Measurements from ENCODE around the gene ENPP4. TPM values are rescaled to one million over a fixed set of nuclear protein-coding genes. Genes with fewer than 3 reads are reported as not detected.

ENPP4 gene
- total and polyA plus RNA-seq, 2 experiments from 2014 or later = 5.8 to 7.5 TPM

- no peaks in the 10 kb centered on the region for H3K9me3 ChIP-seq (ENCODE audit: low read depth)
- H3K36me3 ChIP-seq = no peaks in the 10 kb centered on the region
- H3K27ac ChIP-seq = no peak overlapping the region
- DNase-seq (ENCODE audit: low read depth in 1 of 2, low spot score in 1 of 2) = peak in 1 of 2 donors; percentile 89
- TF ChIP-seq, protein P1, sequence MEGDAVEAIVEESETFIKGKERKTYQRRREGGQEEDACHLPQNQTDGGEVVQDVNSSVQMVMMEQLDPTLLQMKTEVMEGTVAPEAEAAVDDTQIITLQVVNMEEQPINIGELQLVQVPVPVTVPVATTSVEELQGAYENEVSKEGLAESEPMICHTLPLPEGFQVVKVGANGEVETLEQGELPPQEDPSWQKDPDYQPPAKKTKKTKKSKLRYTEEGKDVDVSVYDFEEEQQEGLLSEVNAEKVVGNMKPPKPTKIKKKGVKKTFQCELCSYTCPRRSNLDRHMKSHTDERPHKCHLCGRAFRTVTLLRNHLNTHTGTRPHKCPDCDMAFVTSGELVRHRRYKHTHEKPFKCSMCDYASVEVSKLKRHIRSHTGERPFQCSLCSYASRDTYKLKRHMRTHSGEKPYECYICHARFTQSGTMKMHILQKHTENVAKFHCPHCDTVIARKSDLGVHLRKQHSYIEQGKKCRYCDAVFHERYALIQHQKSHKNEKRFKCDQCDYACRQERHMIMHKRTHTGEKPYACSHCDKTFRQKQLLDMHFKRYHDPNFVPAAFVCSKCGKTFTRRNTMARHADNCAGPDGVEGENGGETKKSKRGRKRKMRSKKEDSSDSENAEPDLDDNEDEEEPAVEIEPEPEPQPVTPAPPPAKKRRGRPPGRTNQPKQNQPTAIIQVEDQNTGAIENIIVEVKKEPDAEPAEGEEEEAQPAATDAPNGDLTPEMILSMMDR (IDR thresholded peaks at IDR 0.05; ENCODE audit: low read depth, low read length) = peak; percentile 22
- H3K4me3 ChIP-seq = no peak overlapping the region
- no peaks in the 10 kb centered on the region for H3K4me1 ChIP-seq (ENCODE audit: low read depth)
- H3K27me3 ChIP-seq = peaks cover 21% of the 10 kb centered on the region
Observed at GRCh38 chr6:46184114-46184513, 54.3 kb downstream of the ENPP4 start.

GRCh38 chr6:46186583-46186982 is 56.8 kb downstream of the ENPP4 start:
- TF ChIP-seq, protein P1 (IDR thresholded peaks at IDR 0.05; ENCODE audit: low read depth, low read length) = no peak
- DNase-seq (ENCODE audit: low read depth in 1 of 2, low spot score in 1 of 2) = no peak

GRCh38 chr6:46189726-46190125 is 59.9 kb downstream of the ENPP4 start:
- Histone ChIP-seq H3K36me3 (no peaks in the 10 kb centered on the region), H3K4me1 (ENCODE audit: low read depth) (peaks cover 16% of the 10 kb centered on the region), H3K27ac (no peak overlapping the region), H3K27me3 (peaks cover 6% of the 10 kb centered on the region), H3K9me3 (ENCODE audit: low read depth) (no peaks in the 10 kb centered on the region), H3K4me3 (no peak overlapping the region)
- TF ChIP-seq, protein P1 (IDR thresholded peaks at IDR 0.05; ENCODE audit: low read depth, low read length) = no peak
- DNase-seq (ENCODE audit: low read depth in 1 of 2, low spot score in 1 of 2) = no peak

More at GRCh38 chr6:46186583-46186982, 56.8 kb downstream of the ENPP4 start:
- H3K27me3 ChIP-seq = peaks cover 7% of the 10 kb centered on the region
- H3K36me3 ChIP-seq = no peaks in the 10 kb centered on the region
- H3K27ac ChIP-seq = no peak overlapping the region
- no peaks in the 10 kb centered on the region for H3K9me3 ChIP-seq (ENCODE audit: low read depth)
- no peak overlapping the region for H3K4me3 ChIP-seq
- peaks cover 16% of the 10 kb centered on the region for H3K4me1 ChIP-seq (ENCODE audit: low read depth)

DNA sequence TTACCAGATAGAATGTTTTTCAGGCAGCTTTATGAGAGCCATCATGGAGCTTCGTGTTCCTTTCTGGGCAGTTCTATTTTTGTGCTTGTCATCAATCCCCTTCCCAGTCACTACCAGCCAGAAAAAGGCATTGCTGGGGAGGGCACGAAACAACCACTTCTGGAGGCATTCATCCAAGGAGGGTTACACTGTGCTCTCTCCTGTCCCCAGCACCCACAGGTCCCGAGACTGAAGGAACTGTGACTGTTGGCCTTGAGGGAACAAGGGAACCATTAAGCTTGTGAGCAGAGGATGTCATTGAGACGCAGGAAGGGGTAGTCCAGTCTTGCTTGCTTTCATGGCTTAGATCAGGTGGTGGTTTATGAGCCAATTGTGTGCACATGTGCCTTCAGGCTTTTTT is 61.1 kb downstream of the ENPP4 start:
- no peak overlapping the region for H3K4me3 ChIP-seq
- peak in 1 of 2 donors; percentile 13 for DNase-seq (ENCODE audit: low read depth in 1 of 2, low spot score in 1 of 2)
- H3K4me1 ChIP-seq (ENCODE audit: low read depth) = peaks cover 16% of the 10 kb centered on the region
- TF ChIP-seq, protein P1 (IDR thresholded peaks at IDR 0.05; ENCODE audit: low read depth, low read length) = no peak
- H3K36me3 ChIP-seq = no peaks in the 10 kb centered on the region
- no peaks in the 10 kb centered on the region for H3K9me3 ChIP-seq (ENCODE audit: low read depth)
- H3K27me3 ChIP-seq = no peaks in the 10 kb centered on the region
- H3K27ac ChIP-seq = peak overlapping the region; percentile 66

- Histone ChIP-seq H3K27ac (no peak overlapping the region), H3K36me3 (no peaks in the 10 kb centered on the region), H3K9me3 (ENCODE audit: low read depth) (no peaks in the 10 kb centered on the region), H3K4me1 (ENCODE audit: low read depth) (peaks cover 16% of the 10 kb centered on the region), H3K4me3 (no peak overlapping the region), H3K27me3 (no peaks in the 10 kb centered on the region)
- peak in 1 of 2 donors; percentile 66 for DNase-seq (ENCODE audit: low read depth in 1 of 2, low spot score in 1 of 2)
- TF ChIP-seq, protein P1 (IDR thresholded peaks at IDR 0.05; ENCODE audit: low read depth, low read length) = no peak
Observed at GRCh38 chr6:46191961-46192360, 62.2 kb downstream of the ENPP4 start.

Other genes with a start within 250 kb of the ENPP4 start
- 11.2 and 24.5 TPM in 2 replicates for gene CLIC5, start 114.1 kb upstream of the ENPP4 start, total RNA-seq
- gene CLIC5, start 114.1 kb upstream of the ENPP4 start, polyA plus RNA-seq = 10.5 and 13.5 TPM in 2 replicates
- 2.6 and 3.7 TPM in 2 replicates for gene ENPP5, start 41.0 kb downstream of the ENPP4 start, total RNA-seq
- 5.4 and 7.1 TPM in 2 replicates for gene ENPP5, start 41.0 kb downstream of the ENPP4 start, polyA plus RNA-seq

Data from cardiac muscle cell (in vitro differentiated cells and primary cell).